Thyroid gland (tissue), 4 donors: ENCODE data around the gene SHC4. TPM values are rescaled to one million over a fixed set of nuclear protein-coding genes. Genes with fewer than 3 reads are reported as not detected.

ENCODE experiments used
- DNase-seq, 2 donors: peaks; one replicate each; pipeline ENCODE4 v3.0.0-alpha.2; 2019
- H3K27ac ChIP-seq, 3 donors: fragments of 200-600 bp; sonication (generic); 1 replicate in 2 of 3; 2 replicates in 1 of 3; pipeline ENCODE4 v1.5.1; 2016 to 2019; ENCODE audit warnings: mild to moderate bottlenecking in 1 of 3, moderate library complexity in 1 of 3
- H3K27me3 ChIP-seq: fragments of 200-600 bp; sonication (generic); one replicate; pipeline ENCODE4 v1.5.1; 2019
- H3K36me3 ChIP-seq, 2 donors: fragments of 200-600 bp; sonication (generic); one replicate each; pipeline ENCODE4 v1.5.1; 2016 to 2019
- H3K4me1 ChIP-seq, 2 donors: fragments of 200-600 bp; sonication (generic); one replicate each; pipeline ENCODE4 v1.5.1; 2017 to 2019
- H3K4me3 ChIP-seq, 3 donors: fragments of 200-600 bp; sonication (generic); replicated peaks in 1 of 3; 1 replicate in 2 of 3; 2 replicates in 1 of 3; pipeline ENCODE4 v1.5.1; 2016; ENCODE audit warnings: mild to moderate bottlenecking in 1 of 3
- H3K9me3 ChIP-seq: fragments of 200-600 bp; sonication (generic); one replicate; pipeline ENCODE4 v1.5.1; 2017
- CTCF ChIP-seq, 6 experiments: fragments of 200-600 bp in 3 of 6; fragments of 450-650 bp in 3 of 6; sonication (generic) in 3 of 6; IDR thresholded peaks; one replicate each; pipeline ENCODE4 v1.5.1; 2016 to 2019; ENCODE audit warnings: antibody characterized with exemption in 6 of 6, mild to moderate bottlenecking in 2 of 6, inconsistent platforms in 1 of 6, moderate library complexity in 1 of 6
- POLR2A ChIP-seq, 2 donors: fragments of 450-650 bp; IDR thresholded peaks; one replicate each; pipeline ENCODE4 v1.6.1; 2017; ENCODE audit warnings: antibody characterized with exemption in 2 of 2, mild to moderate bottlenecking in 2 of 2, moderate library complexity in 1 of 2
- WGBS, 2 donors: methylation state at CpG; one replicate each; pipeline ENCODE4 v1.1.5; 2017; 5-methylcytosine and 5-hydroxymethylcytosine counted together
- intact Hi-C: fragments of 100-400 bp; cut with DNase I; formaldehyde crosslinking; loops from one replicate; pipeline ENCODE4 v1.15.1; 2023
- small RNA-seq: library from RNA; depleted of rRNA; stranded (forward); fragments of <200 nt; gene quantifications from one replicate; pipeline ENCODE3, GENCODE V24; 2016
- total RNA-seq, 4 donors: library from RNA; depleted of rRNA; stranded (reverse); fragments of >200 nt; gene quantifications; one replicate each; pipeline ENCODE4 v1.2.3, GENCODE V29; 2016

The SHC4 gene
- total RNA-seq, 4 donors from 2014 or later, result 0.13 to 1.1 (median 0.49) TPM

DNA sequence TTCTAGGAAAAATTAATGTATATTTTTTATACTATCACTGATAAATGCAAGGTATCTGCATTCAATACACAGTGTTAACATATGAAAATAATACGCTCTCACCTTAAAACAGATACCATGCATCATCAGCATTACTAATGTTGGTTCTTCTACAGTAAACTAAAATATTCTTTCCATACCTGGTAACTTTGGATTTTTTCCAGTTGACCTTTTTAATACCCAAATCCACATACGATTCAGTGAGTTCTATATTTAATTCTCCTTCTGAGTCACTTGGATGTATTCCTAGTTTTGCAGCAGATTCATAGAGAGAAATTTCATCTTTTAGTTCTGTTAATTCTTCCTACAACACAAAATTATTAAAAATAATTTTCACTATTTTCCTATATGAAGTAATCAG lies 182.7 kb downstream of the SHC4 start:
- Histone ChIP-seq H3K36me3 (no peaks in the 10 kb centered on the region), H3K4me1 (peaks cover 12 to 19% of the 10 kb centered on the region in 2 donors), H3K9me3 (no peaks in the 10 kb centered on the region), H3K27ac (no peak overlapping the region), H3K27me3 (no peaks in the 10 kb centered on the region), H3K4me3 (no peak overlapping the region)
- DNase-seq, result no peak
- intact Hi-C loops, result no loop called here
- WGBS, 2 donors, result 86 to 90% methylated on average over 2 of the region's 2 CpGs
- no peak for TF ChIP-seq POLR2A (IDR thresholded peaks at IDR 0.05)
- TF ChIP-seq CTCF (IDR thresholded peaks at IDR 0.05), result no peak

GRCh38 chr15:48778331-48778730 lies 185.4 kb downstream of the SHC4 start:
- H3K36me3 ChIP-seq, result no peaks in the 10 kb centered on the region
- no peak overlapping the region for H3K27ac ChIP-seq
- WGBS, 2 donors, result 83 to 87% methylated on average over 10 of the region's 10 CpGs
- no peak overlapping the region for H3K4me3 ChIP-seq
- H3K9me3 ChIP-seq, result no peaks in the 10 kb centered on the region
- H3K27me3 ChIP-seq, result no peaks in the 10 kb centered on the region
- no peak for DNase-seq
- TF ChIP-seq POLR2A (IDR thresholded peaks at IDR 0.05), result no peak
- peaks cover 3 to 8% of the 10 kb centered on the region in 2 donors for H3K4me1 ChIP-seq
- intact Hi-C loops, result no loop called here

GRCh38 chr15:48777645-48778330 lies 185.9 kb downstream of the SHC4 start:
- Histone ChIP-seq H3K4me3 (no peak overlapping the region), H3K36me3 (no peaks in the 10 kb centered on the region), H3K27me3 (no peaks in the 10 kb centered on the region), H3K9me3 (no peaks in the 10 kb centered on the region), H3K27ac (no peak overlapping the region), H3K4me1 (peaks cover 9 to 10% of the 10 kb centered on the region in 2 donors)
- TF ChIP-seq POLR2A (IDR thresholded peaks at IDR 0.05), result no peak
- no peak for TF ChIP-seq CTCF (IDR thresholded peaks at IDR 0.05)
- 67 to 77% methylated on average over 1 of the region's 1 CpG for WGBS, 2 donors
- DNase-seq, result no peak
- intact Hi-C loops, result no loop called here

DNA sequence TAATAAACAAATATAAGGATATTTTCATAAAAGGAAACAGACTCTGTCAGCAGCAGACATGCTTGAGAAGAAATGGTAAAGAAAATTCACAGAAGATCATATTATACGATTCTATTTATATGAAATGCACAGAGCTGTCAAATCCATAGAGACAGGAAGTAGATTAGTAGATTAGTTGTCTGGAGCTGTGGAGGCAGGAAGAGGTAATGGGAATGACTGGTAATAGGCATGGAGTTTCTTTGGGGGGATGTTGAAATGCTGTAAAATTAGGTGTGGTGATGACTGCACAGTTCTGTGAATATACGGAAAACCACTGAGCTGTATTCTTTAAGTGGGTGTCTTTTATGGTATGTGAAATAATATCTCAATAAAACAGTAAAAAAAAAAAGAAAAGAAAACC lies 188.2 kb downstream of the SHC4 start:
- H3K9me3 ChIP-seq, result no peaks in the 10 kb centered on the region
- no peak overlapping the region for H3K27ac ChIP-seq
- TF ChIP-seq CTCF (IDR thresholded peaks at IDR 0.05) (no peak), POLR2A (IDR thresholded peaks at IDR 0.05) (no peak)
- H3K27me3 ChIP-seq, result no peaks in the 10 kb centered on the region
- H3K4me1 ChIP-seq, result peaks cover 9 to 10% of the 10 kb centered on the region in 2 donors
- H3K36me3 ChIP-seq, result no peaks in the 10 kb centered on the region
- intact Hi-C loops, result no loop called here
- DNase-seq, result no peak
- 92 to 94% methylated on average over 2 of the region's 2 CpGs for WGBS, 2 donors
- no peak overlapping the region for H3K4me3 ChIP-seq

DNA sequence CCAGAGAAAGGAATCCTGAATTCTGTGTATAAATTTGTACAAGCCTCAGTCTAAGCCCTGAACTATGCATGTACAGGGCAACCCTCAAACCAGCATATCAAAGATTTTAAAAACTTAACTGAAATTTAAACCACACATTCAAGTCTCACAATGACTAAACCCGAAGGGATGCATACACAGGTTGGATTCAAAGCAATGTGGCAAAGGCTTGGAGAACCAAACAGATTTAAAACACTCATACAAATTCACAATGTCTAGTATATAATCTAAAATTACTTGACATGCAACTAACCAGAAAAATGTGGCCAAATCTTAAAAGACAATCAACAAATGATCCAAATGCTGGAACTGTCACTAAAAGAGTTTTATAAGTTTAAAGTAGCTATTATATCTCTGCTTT lies 189.2 kb downstream of the SHC4 start:
- Histone ChIP-seq H3K27me3 (no peaks in the 10 kb centered on the region), H3K27ac (no peak overlapping the region), H3K36me3 (no peaks in the 10 kb centered on the region), H3K4me1 (peaks cover 9 to 10% of the 10 kb centered on the region in 2 donors), H3K9me3 (no peaks in the 10 kb centered on the region), H3K4me3 (no peak overlapping the region)
- no peak for TF ChIP-seq CTCF (IDR thresholded peaks at IDR 0.05)
- no peak for TF ChIP-seq POLR2A (IDR thresholded peaks at IDR 0.05)
- DNase-seq, result no peak
- intact Hi-C loops, result no loop called here
- WGBS, 2 donors, result 97 to 100% methylated on average over 1 of the region's 1 CpG

Small RNAs within 50 kb of the gene (small RNA-seq; reads per million reads assigned to genes)
- not detected for gene RF00019

Other genes starting within 250 kb of the SHC4 start
- gene CEP152, start 152.8 kb downstream of the SHC4 start, total RNA-seq, result 1 to 10 TPM; 5.5 to 7.7 (median 6.8) TPM
- gene EID1, start 85.8 kb downstream of the SHC4 start, total RNA-seq, result 100 to 1,000 TPM; 213 to 305 (median 273) TPM
- 10 to 100 TPM; 53.9 to 88.8 (median 60.9) TPM for gene SECISBP2L, start 82.5 kb upstream of the SHC4 start, total RNA-seq
- 10 to 100 TPM; 52.4 to 80.0 (median 61.3) TPM for gene COPS2, start 191.7 kb upstream of the SHC4 start, total RNA-seq
- gene GALK2, start 206.3 kb upstream of the SHC4 start, total RNA-seq, result 10 to 100 TPM; 50.4 to 85.5 (median 67.8) TPM